HCT116 (cell line): Measurements from ENCODE around the gene MFRP. TPM values are rescaled to one million over a fixed set of nuclear protein-coding genes. Genes with fewer than 3 reads are reported as not detected.

Source experiments
- ATAC-seq: fragments of 200-7000 bp; cut with Tn5 transposase; 2 replicates; pipeline ENCODE4 v1.9.1; 2020; ENCODE audit warnings: mild to moderate bottlenecking, moderate library complexity
- BruUV-seq: library from RNA; stranded (reverse); fragments of 400-500 nt; replicated peaks from 2 replicates; lab custom pipeline; 2021; lab: Mats Ljungman, UMichigan
- CTCF ChIA-PET: fragments of 300-600 bp; sonication (Branson Sonifier 250); formaldehyde crosslinking; loops from one replicate; lab custom pipeline; 2021; ENCODE audit warnings: antibody characterized with exemption; lab: Charles Lee
- POLR2A ChIA-PET: fragments of 300-600, 350-600 bp; sonication (Branson Sonifier 250); formaldehyde crosslinking; loops from one replicate; lab custom pipeline; 2021; ENCODE audit warnings: antibody characterized with exemption; lab: Charles Lee
- RAD21 ChIA-PET, 2 experiments: fragments of 300-600 bp; sonication (Branson Sonifier 250); formaldehyde crosslinking; loops; one replicate each; lab custom pipeline; 2023; ENCODE audit warnings: low total read pairs in 2 of 2; ENCODE audit not compliant: uncharacterized antibody in 2 of 2, unreplicated experiment in 2 of 2, low non-redundant PET in 1 of 2; lab: Charles Lee
- DNase-seq: peaks from one replicate; pipeline ENCODE4 v3.0.0-alpha.2; 2010; ENCODE audit warnings: low read depth, low spot score
- H2AFZ ChIP-seq: fragments of 200-600 bp; shearing (Covaris generic), sonication (generic); 2 replicates; pipeline ENCODE4 v1.6.1; 2017; ENCODE audit warnings: low read depth, mixed run types, mixed read lengths, antibody characterized with exemption, low read length; ENCODE audit not compliant: poor library complexity, severe bottlenecking
- H3K27ac ChIP-seq: 2 replicates; pipeline ENCODE4 v1.5.1; 2012; ENCODE audit warnings: low read depth, low read length
- H3K27me3 ChIP-seq: fragments of 200-600 bp; sonication (generic); 2 replicates; pipeline ENCODE4 v1.6.1; 2016; ENCODE audit warnings: mixed run types, low read length, mixed read lengths; ENCODE audit not compliant: insufficient read depth
- H3K36me3 ChIP-seq, 2 experiments: fragments of 200-500 bp in 1 of 2; fragments of 200-600 bp in 1 of 2; sonication (Bioruptor generic) in 1 of 2; sonication (generic) in 1 of 2; 2 replicates each; pipeline versions ENCODE4 v1.5.1 to v1.6.1; 2014 to 2016; ENCODE audit warnings: low read length in 2 of 2, inconsistent platforms in 1 of 2, mixed read lengths in 1 of 2, mixed run types in 1 of 2; ENCODE audit not compliant: insufficient read depth in 2 of 2, control insufficient read depth in 1 of 2
- H3K4me1 ChIP-seq, 2 experiments: fragments of 200-600 bp in 1 of 2; sonication (generic) in 1 of 2; 2 replicates each; pipeline versions ENCODE4 v1.5.1 to v1.6.1; 2012 to 2017; ENCODE audit warnings: low read length in 2 of 2, inconsistent platforms in 1 of 2, mild to moderate bottlenecking in 1 of 2, mixed read lengths in 1 of 2, mixed run types in 1 of 2, moderate library complexity in 1 of 2; ENCODE audit not compliant: insufficient read depth in 2 of 2, control insufficient read depth in 1 of 2
- H3K4me2 ChIP-seq: fragments of 200-600 bp; sonication (generic); 2 replicates; pipeline ENCODE4 v1.6.1; 2017; ENCODE audit warnings: mixed run types, low read length, mixed read lengths
- H3K4me3 ChIP-seq, 2 experiments: fragments of 200-600 bp in 1 of 2; sonication (generic) in 1 of 2; replicated peaks in 1 of 2; 2 replicates each; pipeline ENCODE4 v1.5.1; 2011 to 2016; ENCODE audit warnings: low read length in 2 of 2, control low read depth in 1 of 2, low read depth in 1 of 2, mild to moderate bottlenecking in 1 of 2, mixed read lengths in 1 of 2, mixed run types in 1 of 2
- H3K79me2 ChIP-seq: fragments of 200-600 bp; sonication (generic); 2 replicates; pipeline ENCODE4 v1.6.1; 2017; ENCODE audit warnings: mild to moderate bottlenecking, mixed run types, low read length, moderate library complexity, mixed read lengths; ENCODE audit not compliant: insufficient read depth
- H3K9ac ChIP-seq: fragments of 200-600 bp; sonication (generic); 2 replicates; pipeline ENCODE4 v1.6.1; 2016; ENCODE audit warnings: low read length, mixed read lengths
- H3K9me2 ChIP-seq: fragments of 200-600 bp; sonication (generic), shearing (Covaris generic); 2 replicates; pipeline ENCODE4 v1.6.1; 2017; ENCODE audit warnings: mixed run types, mild to moderate bottlenecking, moderate library complexity; ENCODE audit not compliant: insufficient read depth
- H3K9me3 ChIP-seq, 2 experiments: fragments of 200-500 bp in 1 of 2; fragments of 200-600 bp in 1 of 2; sonication (Bioruptor generic) in 1 of 2; sonication (generic) in 1 of 2; 2 replicates each; pipeline ENCODE4 v1.6.1; 2014 to 2017; ENCODE audit warnings: low read length in 2 of 2, mixed read lengths in 2 of 2, inconsistent platforms in 1 of 2, low read depth in 1 of 2, mild to moderate bottlenecking in 1 of 2, mixed run types in 1 of 2, moderate library complexity in 1 of 2; ENCODE audit not compliant: control insufficient read depth in 1 of 2, insufficient read depth in 1 of 2
- H4K20me1 ChIP-seq: fragments of 200-600 bp; sonication (generic), shearing (Covaris generic); 2 replicates; pipeline ENCODE4 v1.6.1; 2017; ENCODE audit warnings: mixed run types, mild to moderate bottlenecking, moderate library complexity; ENCODE audit not compliant: insufficient read depth
- CBX3 ChIP-seq: IDR thresholded peaks from 2 replicates; pipeline ENCODE4 v1.6.1; 2012; ENCODE audit warnings: low read depth
- CEBPB ChIP-seq: IDR thresholded peaks from 2 replicates; pipeline ENCODE4 v1.6.1; 2012; ENCODE audit warnings: low read depth
- EGR1 ChIP-seq: IDR thresholded peaks from 2 replicates; pipeline ENCODE4 v1.6.1; 2012; ENCODE audit warnings: low read depth
- ELF1 ChIP-seq: IDR thresholded peaks from 2 replicates; pipeline ENCODE4 v1.6.1; 2012; ENCODE audit warnings: low read depth, borderline replicate concordance
- EZH2 ChIP-seq: fragments of 200-600 bp; sonication (generic); IDR thresholded peaks from 2 replicates; pipeline ENCODE4 v1.6.1; 2017; ENCODE audit warnings: antibody characterized with exemption, mixed run types
- EZH2phosphoT487 ChIP-seq: fragments of 200-600 bp; IDR thresholded peaks from 2 replicates; pipeline ENCODE4 v1.6.1; 2018; ENCODE audit warnings: antibody characterized with exemption, borderline replicate concordance
- FOSL1 ChIP-seq: IDR thresholded peaks from 2 replicates; pipeline ENCODE4 v1.6.1; 2012; ENCODE audit warnings: low read depth
- JUND ChIP-seq: IDR thresholded peaks from 2 replicates; pipeline ENCODE4 v1.6.1; 2012
- POLR2A ChIP-seq: IDR thresholded peaks from 2 replicates; pipeline ENCODE4 v1.7.0; 2011; ENCODE audit warnings: borderline replicate concordance; ENCODE audit not compliant: insufficient read depth, insufficient read length; ENCODE audit errors: extremely low read depth
- POLR2AphosphoS5 ChIP-seq: IDR thresholded peaks from 2 replicates; pipeline ENCODE4 v1.6.1; 2011; ENCODE audit warnings: mild to moderate bottlenecking, low read depth, low read length, moderate library complexity
- RAD21 ChIP-seq: IDR thresholded peaks from 2 replicates; pipeline ENCODE4 v1.6.1; 2012; ENCODE audit warnings: low read depth, mild to moderate bottlenecking
- SIN3A ChIP-seq: IDR thresholded peaks from 2 replicates; pipeline ENCODE4 v1.6.1; 2012; ENCODE audit warnings: low read depth
- SRF ChIP-seq: IDR thresholded peaks from 2 replicates; pipeline ENCODE4 v1.6.1; 2012; ENCODE audit warnings: low read depth
- ZFX ChIP-seq: fragments of 450-650 bp; IDR thresholded peaks from 2 replicates; pipeline ENCODE4 v1.6.1; 2017
- intact Hi-C: fragments of 100-400 bp; cut with micrococcal nuclease; formaldehyde crosslinking; loops from 2 replicates; pipeline ENCODE4 v1.10.0; 2022
- total RNA-seq: library from RNA; stranded (reverse); gene quantifications from one replicate; pipeline ENCODE4 v1.2.1, GENCODE V29; 2021; ENCODE audit not compliant: unreplicated experiment
- TF ChIP-seq, protein P1 (sequence below): IDR thresholded peaks from 2 replicates; pipeline ENCODE4 v1.6.1; 2012
- TF ChIP-seq, protein P2 (sequence below): IDR thresholded peaks from 2 replicates; pipeline ENCODE4 v1.6.1; 2011; ENCODE audit warnings: mild to moderate bottlenecking, low read length, moderate library complexity; ENCODE audit not compliant: insufficient replicate concordance; ENCODE audit errors: extremely low read depth
- TF ChIP-seq, protein P3 (sequence below): IDR thresholded peaks from 2 replicates; pipeline ENCODE4 v1.6.1; 2012
- TF ChIP-seq, protein P4 (sequence below): IDR thresholded peaks from 2 replicates; pipeline ENCODE4 v1.6.1; 2012; ENCODE audit warnings: low read depth
- TF ChIP-seq, protein P5 (sequence below), 3 experiments: fragments of 200-600 bp in 1 of 3; sonication (generic) in 1 of 3; IDR thresholded peaks in 2 of 3; conservative IDR thresholded peaks in 1 of 3; 2 replicates each; pipeline ENCODE4 v1.5.1; 2012 to 2017; ENCODE audit warnings: low read depth in 2 of 3, low read length in 2 of 3, antibody characterized with exemption in 1 of 3, borderline replicate concordance in 1 of 3, control low read depth in 1 of 3, mild to moderate bottlenecking in 1 of 3, mixed read lengths in 1 of 3, mixed run types in 1 of 3, moderate library complexity in 1 of 3; ENCODE audit not compliant: insufficient read depth in 1 of 3

Gene MFRP
- total RNA-seq, 1 experiment from 2014 or later = not detected

DNA sequence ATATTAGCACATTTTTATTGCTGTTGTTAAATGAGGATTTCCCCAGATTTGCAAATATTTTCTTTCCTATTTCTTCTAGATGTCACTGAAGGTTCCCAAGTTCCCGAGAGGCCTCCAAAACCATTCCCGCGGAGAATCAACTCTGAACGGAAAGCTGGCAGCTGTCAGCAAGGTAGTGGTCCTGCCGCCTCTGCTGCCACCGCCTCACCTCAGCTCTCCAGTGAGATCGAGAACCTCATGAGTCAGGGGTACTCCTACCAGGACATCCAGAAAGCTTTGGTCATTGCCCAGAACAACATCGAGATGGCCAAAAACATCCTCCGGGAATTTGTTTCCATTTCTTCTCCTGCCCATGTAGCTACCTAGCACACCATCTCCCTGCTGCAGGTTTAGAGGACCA, 47.1 kb downstream of the MFRP start:
- H4K20me1 ChIP-seq = no peaks in the 10 kb centered on the region
- CTCF ChIA-PET = no interaction called here

More for the DNA sequence above, 47.1 kb downstream of the MFRP start:
- Histone ChIP-seq H3K4me1 (peaks cover 0 to 4% of the 10 kb centered on the region in 2 experiments; a peak in 2 of 4 replicates), H3K4me2 (no peak overlapping the region), H3K79me2 (no peaks in the 10 kb centered on the region), H3K9me2 (no peaks in the 10 kb centered on the region), H3K9ac (no peak overlapping the region), H2AFZ (no peak overlapping the region), H3K36me3 (peaks cover 24 to 34% of the 10 kb centered on the region in 2 experiments), H3K27me3 (no peaks in the 10 kb centered on the region), H3K27ac (no peak overlapping the region), H3K4me3 (no peak overlapping the region), H3K9me3 (no peaks in the 10 kb centered on the region)
- BruUV-seq = no TSS peak
- no peak for TF ChIP-seq EZH2phosphoT487
- TF ChIP-seq EZH2 = no peak
- TF ChIP-seq, protein P1, sequence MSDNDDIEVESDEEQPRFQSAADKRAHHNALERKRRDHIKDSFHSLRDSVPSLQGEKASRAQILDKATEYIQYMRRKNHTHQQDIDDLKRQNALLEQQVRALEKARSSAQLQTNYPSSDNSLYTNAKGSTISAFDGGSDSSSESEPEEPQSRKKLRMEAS = no peak
- no peak for TF ChIP-seq FOSL1
- TF ChIP-seq, protein P2, sequence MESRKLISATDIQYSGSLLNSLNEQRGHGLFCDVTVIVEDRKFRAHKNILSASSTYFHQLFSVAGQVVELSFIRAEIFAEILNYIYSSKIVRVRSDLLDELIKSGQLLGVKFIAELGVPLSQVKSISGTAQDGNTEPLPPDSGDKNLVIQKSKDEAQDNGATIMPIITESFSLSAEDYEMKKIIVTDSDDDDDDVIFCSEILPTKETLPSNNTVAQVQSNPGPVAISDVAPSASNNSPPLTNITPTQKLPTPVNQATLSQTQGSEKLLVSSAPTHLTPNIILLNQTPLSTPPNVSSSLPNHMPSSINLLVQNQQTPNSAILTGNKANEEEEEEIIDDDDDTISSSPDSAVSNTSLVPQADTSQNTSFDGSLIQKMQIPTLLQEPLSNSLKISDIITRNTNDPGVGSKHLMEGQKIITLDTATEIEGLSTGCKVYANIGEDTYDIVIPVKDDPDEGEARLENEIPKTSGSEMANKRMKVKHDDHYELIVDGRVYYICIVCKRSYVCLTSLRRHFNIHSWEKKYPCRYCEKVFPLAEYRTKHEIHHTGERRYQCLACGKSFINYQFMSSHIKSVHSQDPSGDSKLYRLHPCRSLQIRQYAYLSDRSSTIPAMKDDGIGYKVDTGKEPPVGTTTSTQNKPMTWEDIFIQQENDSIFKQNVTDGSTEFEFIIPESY = no peak
- no peak for TF ChIP-seq SRF
- TF ChIP-seq RAD21 = no peak
- no peak for TF ChIP-seq POLR2AphosphoS5
- TF ChIP-seq, protein P3, sequence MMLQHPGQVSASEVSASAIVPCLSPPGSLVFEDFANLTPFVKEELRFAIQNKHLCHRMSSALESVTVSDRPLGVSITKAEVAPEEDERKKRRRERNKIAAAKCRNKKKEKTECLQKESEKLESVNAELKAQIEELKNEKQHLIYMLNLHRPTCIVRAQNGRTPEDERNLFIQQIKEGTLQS = no peak
- no peak for TF ChIP-seq EGR1
- no peak for TF ChIP-seq ZFX
- TF ChIP-seq CEBPB = no peak
- no peak for TF ChIP-seq JUND
- TF ChIP-seq POLR2A = no peak
- TF ChIP-seq, protein P4, sequence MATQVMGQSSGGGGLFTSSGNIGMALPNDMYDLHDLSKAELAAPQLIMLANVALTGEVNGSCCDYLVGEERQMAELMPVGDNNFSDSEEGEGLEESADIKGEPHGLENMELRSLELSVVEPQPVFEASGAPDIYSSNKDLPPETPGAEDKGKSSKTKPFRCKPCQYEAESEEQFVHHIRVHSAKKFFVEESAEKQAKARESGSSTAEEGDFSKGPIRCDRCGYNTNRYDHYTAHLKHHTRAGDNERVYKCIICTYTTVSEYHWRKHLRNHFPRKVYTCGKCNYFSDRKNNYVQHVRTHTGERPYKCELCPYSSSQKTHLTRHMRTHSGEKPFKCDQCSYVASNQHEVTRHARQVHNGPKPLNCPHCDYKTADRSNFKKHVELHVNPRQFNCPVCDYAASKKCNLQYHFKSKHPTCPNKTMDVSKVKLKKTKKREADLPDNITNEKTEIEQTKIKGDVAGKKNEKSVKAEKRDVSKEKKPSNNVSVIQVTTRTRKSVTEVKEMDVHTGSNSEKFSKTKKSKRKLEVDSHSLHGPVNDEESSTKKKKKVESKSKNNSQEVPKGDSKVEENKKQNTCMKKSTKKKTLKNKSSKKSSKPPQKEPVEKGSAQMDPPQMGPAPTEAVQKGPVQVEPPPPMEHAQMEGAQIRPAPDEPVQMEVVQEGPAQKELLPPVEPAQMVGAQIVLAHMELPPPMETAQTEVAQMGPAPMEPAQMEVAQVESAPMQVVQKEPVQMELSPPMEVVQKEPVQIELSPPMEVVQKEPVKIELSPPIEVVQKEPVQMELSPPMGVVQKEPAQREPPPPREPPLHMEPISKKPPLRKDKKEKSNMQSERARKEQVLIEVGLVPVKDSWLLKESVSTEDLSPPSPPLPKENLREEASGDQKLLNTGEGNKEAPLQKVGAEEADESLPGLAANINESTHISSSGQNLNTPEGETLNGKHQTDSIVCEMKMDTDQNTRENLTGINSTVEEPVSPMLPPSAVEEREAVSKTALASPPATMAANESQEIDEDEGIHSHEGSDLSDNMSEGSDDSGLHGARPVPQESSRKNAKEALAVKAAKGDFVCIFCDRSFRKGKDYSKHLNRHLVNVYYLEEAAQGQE = no peak
- TF ChIP-seq SIN3A = no peak
- no peak for TF ChIP-seq ELF1
- no peak for TF ChIP-seq CBX3
- TF ChIP-seq, protein P5, sequence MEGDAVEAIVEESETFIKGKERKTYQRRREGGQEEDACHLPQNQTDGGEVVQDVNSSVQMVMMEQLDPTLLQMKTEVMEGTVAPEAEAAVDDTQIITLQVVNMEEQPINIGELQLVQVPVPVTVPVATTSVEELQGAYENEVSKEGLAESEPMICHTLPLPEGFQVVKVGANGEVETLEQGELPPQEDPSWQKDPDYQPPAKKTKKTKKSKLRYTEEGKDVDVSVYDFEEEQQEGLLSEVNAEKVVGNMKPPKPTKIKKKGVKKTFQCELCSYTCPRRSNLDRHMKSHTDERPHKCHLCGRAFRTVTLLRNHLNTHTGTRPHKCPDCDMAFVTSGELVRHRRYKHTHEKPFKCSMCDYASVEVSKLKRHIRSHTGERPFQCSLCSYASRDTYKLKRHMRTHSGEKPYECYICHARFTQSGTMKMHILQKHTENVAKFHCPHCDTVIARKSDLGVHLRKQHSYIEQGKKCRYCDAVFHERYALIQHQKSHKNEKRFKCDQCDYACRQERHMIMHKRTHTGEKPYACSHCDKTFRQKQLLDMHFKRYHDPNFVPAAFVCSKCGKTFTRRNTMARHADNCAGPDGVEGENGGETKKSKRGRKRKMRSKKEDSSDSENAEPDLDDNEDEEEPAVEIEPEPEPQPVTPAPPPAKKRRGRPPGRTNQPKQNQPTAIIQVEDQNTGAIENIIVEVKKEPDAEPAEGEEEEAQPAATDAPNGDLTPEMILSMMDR (IDR thresholded peaks at IDR 0.05 in 2 of 3, conservative IDR thresholded peaks at IDR 0.05 in 1 of 3; ENCODE audit: borderline replicate concordance in 1 of 3, insufficient read depth in 1 of 3, low read depth in 2 of 3, low read length in 2 of 3) = no peak
- RAD21 ChIA-PET = no interaction called here
- DNase-seq (no peak), ATAC-seq (no peak)
- POLR2A ChIA-PET = no interaction called here
- intact Hi-C loops = loop anchor here (10.0 kb wide), 1 partner anchor 195 kb away; the partner anchor contains the start of genes C2CD2L and DPAGT1
